Type B pancreatic cell (in vitro differentiated cells): ENCODE data around the gene CD27. TPM values are rescaled to one million over a fixed set of nuclear protein-coding genes. Genes with fewer than 3 reads are reported as not detected.

Source experiments
- DNase-seq: peaks from one replicate; pipeline ENCODE4 v3.0.0; 2021; ENCODE audit warnings: mixed read lengths; ENCODE audit not compliant: unreplicated experiment; ENCODE audit errors: extremely low spot score
- H3K27ac Mint-ChIP-seq: 2 replicates; pipeline ENCODE4 v1.8.0; 2021; ENCODE audit warnings: mild to moderate bottlenecking, mixed read lengths
- H3K27me3 Mint-ChIP-seq: 2 replicates; pipeline ENCODE4 v1.8.0; 2021; ENCODE audit warnings: mixed read lengths
- H3K36me3 Mint-ChIP-seq: 2 replicates; pipeline ENCODE4 v1.8.0; 2021; ENCODE audit warnings: mixed read lengths
- H3K4me1 Mint-ChIP-seq: one replicate; pipeline ENCODE4 v1.8.0; 2021; ENCODE audit warnings: mixed read lengths; ENCODE audit not compliant: unreplicated experiment
- H3K4me3 Mint-ChIP-seq: 2 replicates; pipeline ENCODE4 v1.8.0; 2021; ENCODE audit warnings: mild to moderate bottlenecking, mixed read lengths
- H3K9me3 Mint-ChIP-seq: 2 replicates; pipeline ENCODE4 v1.8.0; 2021; ENCODE audit warnings: mixed read lengths
- CTCF ChIP-seq: fragments of 200-600 bp; sonication (generic); conservative IDR thresholded peaks from 2 replicates; pipeline ENCODE4 v1.5.0; 2021; ENCODE audit warnings: antibody characterized with exemption, mild to moderate bottlenecking
- total RNA-seq: library from RNA; stranded (reverse); gene quantifications from 2 replicates; pipeline ENCODE4 v1.2.1, GENCODE V29; 2021; ENCODE audit warnings: low replicate concordance

CD27 gene
- total RNA-seq, 1 donor from 2014 or later = not detected

GRCh38 chr12:6450091-6450868 is 5.5 kb downstream of the CD27 start:
- H3K27ac Mint-ChIP-seq = peak overlapping the region; percentile 93
- TF ChIP-seq CTCF = no peak
- DNase-seq = no peak
- H3K4me3 Mint-ChIP-seq = peak overlapping the region; percentile 90
- H3K4me1 Mint-ChIP-seq = peaks cover 25% of the 10 kb centered on the region
- peaks cover 12% of the 10 kb centered on the region for H3K36me3 Mint-ChIP-seq
- no peaks in the 10 kb centered on the region for H3K9me3 Mint-ChIP-seq
- H3K27me3 Mint-ChIP-seq = no peaks in the 10 kb centered on the region

- Mint-ChIP-seq H3K27ac (peak overlapping the region; percentile 93), H3K9me3 (no peaks in the 10 kb centered on the region), H3K36me3 (peaks cover 12% of the 10 kb centered on the region), H3K4me1 (peaks cover 25% of the 10 kb centered on the region), H3K27me3 (no peaks in the 10 kb centered on the region), H3K4me3 (peak overlapping the region; percentile 90)
- TF ChIP-seq CTCF = no peak
- DNase-seq = no peak
Measured at GRCh38 chr12:6450869-6451347, 6.2 kb downstream of the CD27 start.

- Mint-ChIP-seq H3K27ac (peak within 1 kb of the TSS; percentile 93), H3K4me3 (peak within 1 kb of the TSS; percentile 90), H3K4me1 (peaks cover 25% of the 10 kb centered on the region), H3K36me3 (peaks cover 12% of the 10 kb centered on the region), H3K9me3 (no peaks in the 10 kb centered on the region), H3K27me3 (no peaks in the 10 kb centered on the region)
- no peak for TF ChIP-seq CTCF
- DNase-seq = no peak
Measured at GRCh38 chr12:6451348-6452244, 6.8 kb downstream of the CD27 start, which contains the start of gene TAPBPL. Gene TAPBPL, plus strand, starts transcription at chr12:6452042. Its CDS starts 207 bp downstream, at chr12:6452249.

GRCh38 chr12:6452245-6452943 is 7.6 kb downstream of the CD27 start:
- Mint-ChIP-seq H3K36me3 (peaks cover 17% of the 10 kb centered on the region), H3K27ac (peak overlapping the region; percentile 93), H3K4me3 (peak overlapping the region; percentile 90), H3K9me3 (no peaks in the 10 kb centered on the region), H3K27me3 (no peaks in the 10 kb centered on the region), H3K4me1 (peaks cover 25% of the 10 kb centered on the region)
- DNase-seq = no peak
- TF ChIP-seq CTCF = no peak

- H3K27ac Mint-ChIP-seq = peak overlapping the region; percentile 93
- H3K9me3 Mint-ChIP-seq = no peaks in the 10 kb centered on the region
- H3K4me3 Mint-ChIP-seq = peak overlapping the region; percentile 90
- TF ChIP-seq CTCF = no peak
- H3K4me1 Mint-ChIP-seq = peaks cover 25% of the 10 kb centered on the region
- no peak for DNase-seq
- no peaks in the 10 kb centered on the region for H3K27me3 Mint-ChIP-seq
- peaks cover 17% of the 10 kb centered on the region for H3K36me3 Mint-ChIP-seq
Measured at GRCh38 chr12:6452944-6453630, 8.3 kb downstream of the CD27 start.
